Nephron (organoid): ENCODE data around the gene GALNT8.
"Not testable (repeated sequence)": the region's sequence is repeated elsewhere in the genome, so short reads cannot be mapped to it uniquely, and the experiment has no call there.

Experiments used
- H3K27ac Mint-ChIP-seq, 3 experiments: 2 replicates each; pipeline ENCODE4 v1.8.0; 2020; ENCODE audit warnings: mixed read lengths in 3 of 3, mild to moderate bottlenecking in 2 of 3, moderate library complexity in 1 of 3
- H3K27me3 Mint-ChIP-seq: 2 replicates; pipeline ENCODE4 v1.8.0; 2021; ENCODE audit warnings: low read depth, mild to moderate bottlenecking, moderate library complexity, mixed read lengths
- H3K36me3 Mint-ChIP-seq: 2 replicates; pipeline ENCODE4 v1.8.0; 2020; ENCODE audit warnings: low read depth, mixed read lengths
- H3K4me1 Mint-ChIP-seq: 2 replicates; pipeline ENCODE4 v1.8.0; 2020; ENCODE audit warnings: mixed read lengths
- H3K4me3 Mint-ChIP-seq, 3 experiments: 2 replicates each; pipeline ENCODE4 v1.8.0; 2020; ENCODE audit warnings: mild to moderate bottlenecking in 3 of 3, mixed read lengths in 3 of 3, moderate library complexity in 2 of 3
- H3K9me3 Mint-ChIP-seq: 2 replicates; pipeline ENCODE4 v1.8.0; 2020; ENCODE audit warnings: mixed read lengths
- TF ChIP-seq, protein P1 (sequence below), 3 experiments: fragments of 200-600 bp; sonication (generic); IDR thresholded peaks; one replicate each; pipeline ENCODE4 v1.5.0; 2021; ENCODE audit warnings: antibody characterized with exemption in 3 of 3; ENCODE audit not compliant: unreplicated experiment in 3 of 3

Gene GALNT8

GRCh38 chr12:4736091-4736490, 15.9 kb downstream of the GALNT8 start:
- no peaks in the 10 kb centered on the region for H3K27me3 Mint-ChIP-seq
- H3K4me1 Mint-ChIP-seq = no peaks in the 10 kb centered on the region
- no peaks in the 10 kb centered on the region for H3K9me3 Mint-ChIP-seq
- peaks cover 6% of the 10 kb centered on the region for H3K36me3 Mint-ChIP-seq
- no peak overlapping the region for H3K4me3 Mint-ChIP-seq
- TF ChIP-seq, protein P1, sequence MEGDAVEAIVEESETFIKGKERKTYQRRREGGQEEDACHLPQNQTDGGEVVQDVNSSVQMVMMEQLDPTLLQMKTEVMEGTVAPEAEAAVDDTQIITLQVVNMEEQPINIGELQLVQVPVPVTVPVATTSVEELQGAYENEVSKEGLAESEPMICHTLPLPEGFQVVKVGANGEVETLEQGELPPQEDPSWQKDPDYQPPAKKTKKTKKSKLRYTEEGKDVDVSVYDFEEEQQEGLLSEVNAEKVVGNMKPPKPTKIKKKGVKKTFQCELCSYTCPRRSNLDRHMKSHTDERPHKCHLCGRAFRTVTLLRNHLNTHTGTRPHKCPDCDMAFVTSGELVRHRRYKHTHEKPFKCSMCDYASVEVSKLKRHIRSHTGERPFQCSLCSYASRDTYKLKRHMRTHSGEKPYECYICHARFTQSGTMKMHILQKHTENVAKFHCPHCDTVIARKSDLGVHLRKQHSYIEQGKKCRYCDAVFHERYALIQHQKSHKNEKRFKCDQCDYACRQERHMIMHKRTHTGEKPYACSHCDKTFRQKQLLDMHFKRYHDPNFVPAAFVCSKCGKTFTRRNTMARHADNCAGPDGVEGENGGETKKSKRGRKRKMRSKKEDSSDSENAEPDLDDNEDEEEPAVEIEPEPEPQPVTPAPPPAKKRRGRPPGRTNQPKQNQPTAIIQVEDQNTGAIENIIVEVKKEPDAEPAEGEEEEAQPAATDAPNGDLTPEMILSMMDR (IDR thresholded peaks at IDR 0.05; ENCODE audit: unreplicated experiment in 3 of 3) = no peak
- H3K27ac Mint-ChIP-seq = no peak overlapping the region

DNA sequence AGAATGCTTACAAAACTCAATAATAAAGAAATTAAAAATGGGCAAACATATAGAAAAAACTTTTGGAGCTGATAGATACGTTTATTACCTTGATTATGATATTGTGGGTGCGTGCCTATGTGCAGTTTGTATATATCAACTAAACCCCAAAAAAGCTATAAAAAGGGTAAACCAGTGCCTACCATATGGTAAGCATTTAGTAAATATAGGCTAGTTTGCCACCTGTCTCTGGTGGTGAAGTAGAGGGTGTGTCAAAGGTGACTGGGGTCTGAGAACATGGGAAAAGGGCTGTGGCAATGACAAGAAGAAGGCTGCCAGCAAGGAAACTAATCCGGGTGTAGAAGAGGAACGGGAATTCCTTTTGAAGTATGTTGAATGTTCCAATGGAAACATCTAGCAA, 18.3 kb downstream of the GALNT8 start:
- H3K27me3 Mint-ChIP-seq = no peaks in the 10 kb centered on the region
- H3K4me3 Mint-ChIP-seq = no peak overlapping the region
- H3K27ac Mint-ChIP-seq = no peak overlapping the region
- no peaks in the 10 kb centered on the region for H3K4me1 Mint-ChIP-seq
- H3K9me3 Mint-ChIP-seq = no peaks in the 10 kb centered on the region
- TF ChIP-seq, protein P1 (IDR thresholded peaks at IDR 0.05; ENCODE audit: unreplicated experiment in 3 of 3) = no peak
- peaks cover 3% of the 10 kb centered on the region for H3K36me3 Mint-ChIP-seq

GRCh38 chr12:4742416-4742970, 22.3 kb downstream of the GALNT8 start:
- TF ChIP-seq, protein P1 (IDR thresholded peaks at IDR 0.05; ENCODE audit: unreplicated experiment in 3 of 3) = no peak
- Mint-ChIP-seq H3K27ac (no peak overlapping the region), H3K9me3 (no peaks in the 10 kb centered on the region), H3K4me1 (no peaks in the 10 kb centered on the region), H3K36me3 (peaks cover 3% of the 10 kb centered on the region), H3K4me3 (no peak overlapping the region), H3K27me3 (no peaks in the 10 kb centered on the region)

- H3K4me3 Mint-ChIP-seq = no peak overlapping the region
- no peaks in the 10 kb centered on the region for H3K9me3 Mint-ChIP-seq
- peaks cover 6% of the 10 kb centered on the region for H3K36me3 Mint-ChIP-seq
- TF ChIP-seq, protein P1 (IDR thresholded peaks at IDR 0.05; ENCODE audit: unreplicated experiment in 3 of 3) = no peak
- no peaks in the 10 kb centered on the region for H3K4me1 Mint-ChIP-seq
- no peaks in the 10 kb centered on the region for H3K27me3 Mint-ChIP-seq
- H3K27ac Mint-ChIP-seq = no peak overlapping the region
Observed at GRCh38 chr12:4743046-4743445, 22.8 kb downstream of the GALNT8 start.

GRCh38 chr12:4744709-4745108, 24.5 kb downstream of the GALNT8 start:
- no peaks in the 10 kb centered on the region for H3K27me3 Mint-ChIP-seq
- no peak overlapping the region for H3K4me3 Mint-ChIP-seq
- no peak overlapping the region for H3K27ac Mint-ChIP-seq
- TF ChIP-seq, protein P1 (IDR thresholded peaks at IDR 0.05; ENCODE audit: unreplicated experiment in 3 of 3) = no peak
- no peaks in the 10 kb centered on the region for H3K4me1 Mint-ChIP-seq
- H3K36me3 Mint-ChIP-seq = peaks cover 16% of the 10 kb centered on the region
- peaks cover 5% of the 10 kb centered on the region for H3K9me3 Mint-ChIP-seq

DNA sequence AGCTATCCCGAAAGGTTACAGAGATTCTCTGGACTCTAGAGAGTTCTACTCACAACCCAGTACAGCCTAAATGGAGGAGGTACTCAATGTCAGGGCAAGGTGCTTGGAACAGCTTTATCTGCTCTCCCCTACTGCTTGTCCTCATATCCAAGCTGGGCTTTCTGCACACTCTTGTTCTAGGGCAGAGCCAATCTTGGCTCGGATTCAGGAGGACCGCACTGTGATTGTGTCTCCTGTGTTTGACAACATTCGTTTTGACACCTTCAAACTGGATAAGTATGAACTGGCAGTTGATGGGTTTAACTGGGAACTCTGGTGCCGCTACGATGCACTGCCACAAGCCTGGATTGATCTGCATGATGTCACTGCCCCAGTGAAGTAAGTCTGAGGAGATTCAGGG, 25.0 kb downstream of the GALNT8 start:
- TF ChIP-seq, protein P1 (IDR thresholded peaks at IDR 0.05; ENCODE audit: unreplicated experiment in 3 of 3) = no peak
- Mint-ChIP-seq H3K36me3 (peaks cover 15% of the 10 kb centered on the region), H3K4me1 (no peaks in the 10 kb centered on the region), H3K4me3 (no peak overlapping the region), H3K27me3 (no peaks in the 10 kb centered on the region), H3K27ac (no peak overlapping the region), H3K9me3 (peaks cover 5% of the 10 kb centered on the region)

GRCh38 chr12:4751654-4752053, 31.5 kb downstream of the GALNT8 start:
- H3K27ac Mint-ChIP-seq, H3K4me3 Mint-ChIP-seq, H3K9me3 Mint-ChIP-seq, H3K27me3 Mint-ChIP-seq, H3K4me1 Mint-ChIP-seq: not testable (repeated sequence)
- peaks cover 23% of the 10 kb centered on the region for H3K36me3 Mint-ChIP-seq
